GM12891 (cell line): Measurements from ENCODE around the gene BNC2.

Source experiments
- DNase-seq: peaks from one replicate; pipeline ENCODE4 v3.0.0; 2011; ENCODE audit warnings: low spot score; ENCODE audit not compliant: insufficient read length
- FAIRE-seq: peaks from 2 replicates; lab custom pipeline; 2011; peaks lifted over from hg19 to GRCh38; lab: Jason Lieb, UNC
- PAX5 ChIP-seq: IDR thresholded peaks from 2 replicates; pipeline ENCODE4 v1.6.1; 2011; ENCODE audit warnings: low read length, moderate library complexity, mild to moderate bottlenecking; ENCODE audit not compliant: insufficient read depth, severe bottlenecking
- POLR2A ChIP-seq: IDR thresholded peaks from 2 replicates; pipeline ENCODE4 v1.6.1; 2011; ENCODE audit warnings: low read depth, low read length, control low read depth
- POLR2AphosphoS5 ChIP-seq: IDR thresholded peaks from 2 replicates; pipeline ENCODE4 v1.6.1; 2011; ENCODE audit warnings: low read depth, low read length, control low read depth
- POU2F2 ChIP-seq: IDR thresholded peaks from 2 replicates; pipeline ENCODE4 v1.6.1; 2011; ENCODE audit warnings: low read depth, mild to moderate bottlenecking, control low read depth, low read length, moderate library complexity
- SPI1 ChIP-seq: IDR thresholded peaks from 2 replicates; pipeline ENCODE4 v1.6.1; 2011; ENCODE audit warnings: low read depth, low read length, control low read depth
- TAF1 ChIP-seq: IDR thresholded peaks from 2 replicates; pipeline ENCODE4 v1.6.1; 2011; ENCODE audit warnings: low read depth, low read length, control low read depth

Gene BNC2

GRCh38 chr9:16371306-16371705 is 499.2 kb downstream of the BNC2 start:
- no peak for DNase-seq
- TF ChIP-seq PAX5 (no peak), SPI1 (no peak), POLR2AphosphoS5 (no peak), TAF1 (no peak), POU2F2 (no peak), POLR2A (no peak)
- no peak for FAIRE-seq

- DNase-seq: no peak
- TF ChIP-seq SPI1 (no peak), POLR2AphosphoS5 (no peak)
- FAIRE-seq: no peak
Observed at GRCh38 chr9:16370647-16371046, 499.8 kb downstream of the BNC2 start.

GRCh38 chr9:16369427-16369826 is 501.0 kb downstream of the BNC2 start:
- DNase-seq: no peak
- TF ChIP-seq SPI1 (no peak), TAF1 (no peak), POU2F2 (no peak), PAX5 (no peak), POLR2AphosphoS5 (no peak), POLR2A (no peak)
- no peak for FAIRE-seq

GRCh38 chr9:16368237-16369087 is 502.0 kb downstream of the BNC2 start:
- DNase-seq (no peak), FAIRE-seq (no peak)
- TF ChIP-seq POU2F2 (no peak), SPI1 (no peak), TAF1 (no peak), POLR2AphosphoS5 (no peak), POLR2A (no peak), PAX5 (no peak)

GRCh38 chr9:16367605-16368231 is 502.8 kb downstream of the BNC2 start:
- FAIRE-seq: no peak
- no peak for DNase-seq
- no peak for TF ChIP-seq TAF1
- no peak for TF ChIP-seq POLR2A
- TF ChIP-seq PAX5: no peak
- TF ChIP-seq POLR2AphosphoS5: no peak
- TF ChIP-seq POU2F2: no peak
- TF ChIP-seq SPI1: no peak

- FAIRE-seq: no peak
- TF ChIP-seq POU2F2 (no peak), POLR2A (no peak), POLR2AphosphoS5 (no peak), PAX5 (no peak), SPI1 (no peak), TAF1 (no peak)
- DNase-seq: no peak
Observed at GRCh38 chr9:16364347-16364746, 506.1 kb downstream of the BNC2 start.

- FAIRE-seq: no peak
- TF ChIP-seq PAX5 (no peak), POLR2AphosphoS5 (no peak)
Observed at GRCh38 chr9:16363916-16364315, 506.6 kb downstream of the BNC2 start.

GRCh38 chr9:16363073-16363781 is 507.2 kb downstream of the BNC2 start:
- FAIRE-seq (no peak), DNase-seq (no peak)
- TF ChIP-seq SPI1 (no peak), POLR2A (no peak), PAX5 (no peak), POLR2AphosphoS5 (no peak), POU2F2 (no peak), TAF1 (no peak)

More at GRCh38 chr9:16363916-16364315, 506.6 kb downstream of the BNC2 start:
- DNase-seq: no peak

- DNase-seq (no peak), FAIRE-seq (no peak)
- no peak for TF ChIP-seq TAF1
- no peak for TF ChIP-seq POU2F2
- TF ChIP-seq PAX5: no peak
- TF ChIP-seq SPI1: no peak
- no peak for TF ChIP-seq POLR2AphosphoS5
Observed at GRCh38 chr9:16361939-16362338, 508.5 kb downstream of the BNC2 start.

GRCh38 chr9:16361118-16361517 is 509.4 kb downstream of the BNC2 start:
- FAIRE-seq (no peak), DNase-seq (no peak)
- no peak for TF ChIP-seq POLR2A
- TF ChIP-seq POU2F2: no peak

GRCh38 chr9:16360247-16360646 is 510.2 kb downstream of the BNC2 start:
- no peak for FAIRE-seq
- TF ChIP-seq SPI1 (no peak), TAF1 (no peak), POLR2AphosphoS5 (no peak), PAX5 (no peak), POLR2A (no peak), POU2F2 (no peak)
- no peak for DNase-seq
